Transverse colon (tissue), 4 donors: ENCODE data around the gene ARHGAP1. TPM values are rescaled to one million over a fixed set of nuclear protein-coding genes. Genes with fewer than 3 reads are reported as not detected.
A peak's percentile ranks its signal among the peaks of the same experiment; 100 is the strongest.

ENCODE experiments used
- DNase-seq: peaks from one replicate; pipeline ENCODE4 v3.0.0-alpha.2; 2019
- H3K27ac ChIP-seq, 4 donors: fragments of 200-600 bp; sonication (generic); 2 replicates each; pipeline ENCODE4 v1.5.1; 2016 to 2018; ENCODE audit warnings: inconsistent platforms in 4 of 4
- H3K27me3 ChIP-seq: fragments of 200-600 bp; sonication (generic); 2 replicates; pipeline ENCODE4 v1.5.1; 2017; ENCODE audit warnings: inconsistent platforms
- H3K36me3 ChIP-seq, 4 donors: fragments of 200-600 bp; sonication (generic); 2 replicates each; pipeline ENCODE4 v1.5.1; 2017 to 2019; ENCODE audit warnings: inconsistent platforms in 4 of 4
- H3K4me1 ChIP-seq, 4 donors: fragments of 200-600 bp; sonication (generic); 2 replicates each; pipeline ENCODE4 v1.5.1; 2017 to 2020; ENCODE audit warnings: inconsistent platforms in 4 of 4
- H3K4me3 ChIP-seq, 4 donors: fragments of 200-600 bp; sonication (generic); 1 replicate in 1 of 4; 2 replicates in 3 of 4; pipeline versions ENCODE4 v1.5.1 to v1.6.1; 2017 to 2019; ENCODE audit warnings: inconsistent platforms in 4 of 4
- H3K9me3 ChIP-seq, 2 donors: fragments of 200-600 bp; sonication (generic); 2 replicates each; pipeline ENCODE4 v1.5.1; 2017 to 2019; ENCODE audit warnings: inconsistent platforms in 2 of 2
- EP300 ChIP-seq: sonication (generic); formaldehyde crosslinking; IDR thresholded peaks from one replicate; pipeline ENCODE4 v1.6.1; 2017; ENCODE audit warnings: antibody characterized with exemption, low read depth
- POLR2A ChIP-seq: fragments of 450-650 bp; IDR thresholded peaks from one replicate; pipeline ENCODE4 v1.6.1; 2016; ENCODE audit warnings: antibody characterized with exemption, mild to moderate bottlenecking, moderate library complexity
- POLR2AphosphoS5 ChIP-seq, 3 donors: sonication (generic); formaldehyde crosslinking; IDR thresholded peaks; one replicate each; pipeline ENCODE4 v1.6.1; 2016; ENCODE audit warnings: antibody characterized with exemption in 3 of 3
- whole genome bisulfite sequencing, 2 donors: methylation state at CpG; one replicate each; pipeline ENCODE4 v1.1.5; 2018; ENCODE audit warnings: low coverage in 1 of 2; 5-methylcytosine and 5-hydroxymethylcytosine counted together
- in situ Hi-C, 4 donors: fragments of 200-750 bp; cut with MboI; loops; one replicate each; pipeline versions ENCODE4 v1.15.0 to v1.15.1; 2017; ENCODE audit warnings: low sequenced_read_pairs in 3 of 4, low pct_ligation_motif_present in 1 of 4, low pct_unique_long_range_greater_than_20kb in 1 of 4
- intact Hi-C: fragments of 100-400 bp; cut with DNase I; formaldehyde crosslinking; loops from one replicate; pipeline ENCODE4 v1.15.1; 2023; ENCODE audit warnings: low total_unique reads
- total RNA-seq, 4 donors: library from RNA; depleted of rRNA; stranded (reverse); fragments of >200 nt; gene quantifications; one replicate each; pipeline ENCODE4 v1.1.0, GENCODE V29; 2016
- TF ChIP-seq, protein P1 (sequence below), 5 experiments: fragments of 200-600 bp in 3 of 5; fragments of 450-650 bp in 2 of 5; sonication (generic) in 3 of 5; IDR thresholded peaks; 1 replicate in 2 of 5; 2 replicates in 3 of 5; pipeline ENCODE4 v1.5.1; 2016 to 2017; ENCODE audit warnings: antibody characterized with exemption in 5 of 5, inconsistent platforms in 3 of 5, mild to moderate bottlenecking in 2 of 5, moderate library complexity in 1 of 5

Gene ARHGAP1
- total RNA-seq, 4 donors from 2014 or later = 48.6 to 69.5 (median 50.9) TPM

DNA sequence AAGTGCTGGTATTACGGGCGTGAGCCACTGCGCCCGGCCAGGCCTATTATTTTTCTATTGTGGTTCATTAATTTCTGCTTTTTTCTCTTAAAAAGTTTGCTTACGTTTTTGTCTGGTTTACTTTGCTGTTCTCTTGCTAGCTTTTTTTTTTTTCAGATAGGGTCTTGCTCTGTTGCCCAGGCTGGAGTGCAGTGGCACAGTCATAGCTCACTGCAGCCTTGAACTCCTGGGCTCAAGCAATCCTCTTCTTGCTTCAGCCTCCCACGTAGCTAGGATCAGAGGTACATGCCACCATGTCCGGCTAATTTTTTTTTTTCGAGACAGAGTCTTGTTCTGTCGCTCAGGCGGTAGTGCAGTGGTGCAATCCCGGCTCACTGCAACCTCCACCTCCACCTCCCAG, 37.3 kb upstream of the ARHGAP1 start:
- DNase-seq = no peak
- in situ Hi-C loops = no loop called here
- Histone ChIP-seq H3K36me3 (peaks cover 0 to 14% (median 1%) of the 10 kb centered on the region in 4 donors), H3K4me3 (no peak overlapping the region), H3K27ac (no peak overlapping the region), H3K9me3 (no peaks in the 10 kb centered on the region), H3K27me3 (no peaks in the 10 kb centered on the region), H3K4me1 (peaks cover 0 to 7% (median 0%) of the 10 kb centered on the region in 4 donors)
- 93 to 95% methylated on average over 11 of the region's 11 CpGs for WGBS, 2 donors
- intact Hi-C loops = no loop called here
- no peak for TF ChIP-seq POLR2AphosphoS5 (IDR thresholded peaks at IDR 0.05)
- no peak for TF ChIP-seq EP300
- TF ChIP-seq POLR2A = no peak
- TF ChIP-seq, protein P1, sequence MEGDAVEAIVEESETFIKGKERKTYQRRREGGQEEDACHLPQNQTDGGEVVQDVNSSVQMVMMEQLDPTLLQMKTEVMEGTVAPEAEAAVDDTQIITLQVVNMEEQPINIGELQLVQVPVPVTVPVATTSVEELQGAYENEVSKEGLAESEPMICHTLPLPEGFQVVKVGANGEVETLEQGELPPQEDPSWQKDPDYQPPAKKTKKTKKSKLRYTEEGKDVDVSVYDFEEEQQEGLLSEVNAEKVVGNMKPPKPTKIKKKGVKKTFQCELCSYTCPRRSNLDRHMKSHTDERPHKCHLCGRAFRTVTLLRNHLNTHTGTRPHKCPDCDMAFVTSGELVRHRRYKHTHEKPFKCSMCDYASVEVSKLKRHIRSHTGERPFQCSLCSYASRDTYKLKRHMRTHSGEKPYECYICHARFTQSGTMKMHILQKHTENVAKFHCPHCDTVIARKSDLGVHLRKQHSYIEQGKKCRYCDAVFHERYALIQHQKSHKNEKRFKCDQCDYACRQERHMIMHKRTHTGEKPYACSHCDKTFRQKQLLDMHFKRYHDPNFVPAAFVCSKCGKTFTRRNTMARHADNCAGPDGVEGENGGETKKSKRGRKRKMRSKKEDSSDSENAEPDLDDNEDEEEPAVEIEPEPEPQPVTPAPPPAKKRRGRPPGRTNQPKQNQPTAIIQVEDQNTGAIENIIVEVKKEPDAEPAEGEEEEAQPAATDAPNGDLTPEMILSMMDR (IDR thresholded peaks at IDR 0.05) = no peak

GRCh38 chr11:46736615-46737014, 36.2 kb upstream of the ARHGAP1 start:
- peaks cover 0 to 8% (median 0%) of the 10 kb centered on the region in 4 donors for H3K36me3 ChIP-seq
- intact Hi-C loops (no loop called here), in situ Hi-C loops (no loop called here)
- no peak overlapping the region for H3K4me3 ChIP-seq
- H3K4me1 ChIP-seq = peaks cover 0 to 7% (median 0%) of the 10 kb centered on the region in 4 donors
- no peaks in the 10 kb centered on the region for H3K9me3 ChIP-seq
- no peak overlapping the region for H3K27ac ChIP-seq
- H3K27me3 ChIP-seq = no peaks in the 10 kb centered on the region
- TF ChIP-seq POLR2AphosphoS5 (IDR thresholded peaks at IDR 0.05) = peak in 1 of 3 donors; percentile 27
- TF ChIP-seq, protein P1 (IDR thresholded peaks at IDR 0.05) = no peak
- no peak for TF ChIP-seq EP300
- TF ChIP-seq POLR2A = no peak
- WGBS, 2 donors = 22 to 51% methylated on average over 5 of the region's 5 CpGs
- no peak for DNase-seq

DNA sequence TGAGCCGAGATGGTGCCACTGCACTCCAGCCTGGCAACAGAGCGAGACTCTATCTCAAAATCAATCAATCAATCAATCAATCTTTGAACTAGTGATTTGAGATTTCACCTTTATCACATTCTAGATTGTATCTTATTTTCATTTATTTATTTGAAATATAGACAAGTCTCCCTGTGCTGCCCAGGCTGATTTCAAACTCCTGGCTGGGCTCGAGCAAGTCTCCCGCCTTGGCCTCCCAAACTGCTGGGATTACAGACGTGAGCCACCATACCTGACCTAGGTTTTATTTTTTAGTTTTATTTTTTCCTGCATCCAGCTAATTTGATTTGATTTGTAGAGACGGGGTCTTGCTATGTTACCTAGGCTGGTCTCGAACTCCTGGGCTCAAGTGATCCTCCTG, 35.7 kb upstream of the ARHGAP1 start:
- Histone ChIP-seq H3K36me3 (peaks cover 0 to 4% (median 0%) of the 10 kb centered on the region in 4 donors), H3K27me3 (no peaks in the 10 kb centered on the region), H3K4me1 (peaks cover 0 to 7% (median 0%) of the 10 kb centered on the region in 4 donors), H3K9me3 (no peaks in the 10 kb centered on the region), H3K27ac (no peak overlapping the region), H3K4me3 (no peak overlapping the region)
- TF ChIP-seq POLR2A (no peak), EP300 (no peak), POLR2AphosphoS5 (IDR thresholded peaks at IDR 0.05) (no peak)
- TF ChIP-seq, protein P1 (IDR thresholded peaks at IDR 0.05) = no peak
- in situ Hi-C loops (no loop called here), intact Hi-C loops (no loop called here)
- DNase-seq = no peak
- WGBS, 2 donors = 82 to 94% methylated on average over 5 to 7 of the region's 7 CpGs

GRCh38 chr11:46733234-46733633, 32.8 kb upstream of the ARHGAP1 start:
- Histone ChIP-seq H3K27me3 (no peaks in the 10 kb centered on the region), H3K36me3 (no peaks in the 10 kb centered on the region), H3K4me1 (peaks cover 0 to 7% (median 0%) of the 10 kb centered on the region in 4 donors), H3K9me3 (no peaks in the 10 kb centered on the region), H3K4me3 (no peak overlapping the region), H3K27ac (no peak overlapping the region)
- TF ChIP-seq, protein P1 (IDR thresholded peaks at IDR 0.05) = no peak
- no peak for TF ChIP-seq POLR2A
- TF ChIP-seq POLR2AphosphoS5 (IDR thresholded peaks at IDR 0.05) = no peak
- no peak for TF ChIP-seq EP300
- DNase-seq = no peak
- intact Hi-C loops = loop anchor here (5.0 kb wide), 1 partner anchor 439 kb away; no protein-coding TSS in a partner anchor
- in situ Hi-C loops = no loop called here
- 77 to 86% methylated on average over 1 of the region's 1 CpG for WGBS, 2 donors
